Bronchial epithelial cell (primary cell): Measurements from ENCODE around the gene MITF. TPM values are rescaled to one million over a fixed set of nuclear protein-coding genes. Genes with fewer than 3 reads are reported as not detected.

Source experiments
- DNase-seq: peaks from one replicate; pipeline ENCODE4 v3.0.0-alpha.2; 2010; ENCODE audit warnings: low read depth
- FAIRE-seq: peaks from 2 replicates; lab custom pipeline; 2011; peaks lifted over from hg19 to GRCh38; lab: Jason Lieb, UNC
- H3K27me3 ChIP-seq: 2 replicates; pipeline ENCODE4 v1.5.1; 2011; ENCODE audit warnings: low read length; ENCODE audit not compliant: control insufficient read depth, insufficient read depth
- H3K36me3 ChIP-seq: 2 replicates; pipeline ENCODE4 v1.5.1; 2011; ENCODE audit warnings: low read length; ENCODE audit not compliant: control insufficient read depth, insufficient read depth
- H3K4me3 ChIP-seq: 2 replicates; pipeline ENCODE4 v1.5.1; 2011; ENCODE audit warnings: mild to moderate bottlenecking, low read depth, low read length, control low read depth
- total RNA-seq: library from RNA; depleted of rRNA; stranded (reverse); fragments of >200 nt; gene quantifications from 2 replicates; pipeline ENCODE4 v1.2.1, GENCODE V29; 2014
- TF ChIP-seq, protein P1 (sequence below): IDR thresholded peaks from 2 replicates; pipeline ENCODE4 v1.5.1; 2011; ENCODE audit warnings: mild to moderate bottlenecking, moderate library complexity, low read length, control low read depth, inconsistent platforms; ENCODE audit not compliant: insufficient read depth, severe bottlenecking

Gene MITF
- total RNA-seq, 1 donor from 2014 or later, result 1.6 TPM

DNA sequence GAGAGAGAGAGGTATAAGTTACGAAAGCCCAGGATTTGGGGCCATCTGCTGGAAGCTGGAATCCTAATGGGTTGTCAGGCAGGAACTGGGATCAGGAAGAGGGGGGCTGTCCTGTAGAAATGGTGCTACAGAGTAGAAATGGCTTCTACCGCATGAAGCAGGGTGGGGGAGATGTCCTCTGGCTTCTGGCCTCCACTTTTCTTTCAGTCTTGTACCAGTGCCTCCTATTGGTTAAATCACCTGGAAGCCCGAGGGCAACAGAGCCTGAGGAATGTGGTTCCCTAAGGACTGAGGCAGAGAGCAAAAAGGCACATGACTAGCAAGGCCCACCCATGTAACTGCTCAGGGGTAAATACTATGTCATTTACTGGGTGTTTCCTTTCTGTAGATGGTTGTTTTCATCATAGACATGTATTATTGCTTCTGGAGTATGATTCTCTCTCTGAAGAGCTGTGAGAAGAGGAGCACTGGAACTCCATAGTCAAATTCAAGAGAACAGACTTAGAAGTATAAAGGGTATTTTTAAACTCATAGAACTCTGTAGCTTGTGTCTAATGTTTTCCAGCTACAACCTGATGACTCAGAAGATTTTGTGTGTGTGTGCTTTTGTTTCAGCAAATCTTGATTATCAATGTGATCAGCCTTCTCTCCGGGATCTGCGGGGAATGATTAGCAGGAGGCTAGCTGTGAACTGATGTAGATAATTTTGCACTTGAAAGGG is 20.2 kb upstream of the MITF start:
- H3K4me3 ChIP-seq, result no peak overlapping the region
- H3K36me3 ChIP-seq, result no peaks in the 10 kb centered on the region
- TF ChIP-seq, protein P1, sequence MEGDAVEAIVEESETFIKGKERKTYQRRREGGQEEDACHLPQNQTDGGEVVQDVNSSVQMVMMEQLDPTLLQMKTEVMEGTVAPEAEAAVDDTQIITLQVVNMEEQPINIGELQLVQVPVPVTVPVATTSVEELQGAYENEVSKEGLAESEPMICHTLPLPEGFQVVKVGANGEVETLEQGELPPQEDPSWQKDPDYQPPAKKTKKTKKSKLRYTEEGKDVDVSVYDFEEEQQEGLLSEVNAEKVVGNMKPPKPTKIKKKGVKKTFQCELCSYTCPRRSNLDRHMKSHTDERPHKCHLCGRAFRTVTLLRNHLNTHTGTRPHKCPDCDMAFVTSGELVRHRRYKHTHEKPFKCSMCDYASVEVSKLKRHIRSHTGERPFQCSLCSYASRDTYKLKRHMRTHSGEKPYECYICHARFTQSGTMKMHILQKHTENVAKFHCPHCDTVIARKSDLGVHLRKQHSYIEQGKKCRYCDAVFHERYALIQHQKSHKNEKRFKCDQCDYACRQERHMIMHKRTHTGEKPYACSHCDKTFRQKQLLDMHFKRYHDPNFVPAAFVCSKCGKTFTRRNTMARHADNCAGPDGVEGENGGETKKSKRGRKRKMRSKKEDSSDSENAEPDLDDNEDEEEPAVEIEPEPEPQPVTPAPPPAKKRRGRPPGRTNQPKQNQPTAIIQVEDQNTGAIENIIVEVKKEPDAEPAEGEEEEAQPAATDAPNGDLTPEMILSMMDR, result no peak
- H3K27me3 ChIP-seq, result peaks cover 2% of the 10 kb centered on the region
- no peak for FAIRE-seq
- no peak for DNase-seq

DNA sequence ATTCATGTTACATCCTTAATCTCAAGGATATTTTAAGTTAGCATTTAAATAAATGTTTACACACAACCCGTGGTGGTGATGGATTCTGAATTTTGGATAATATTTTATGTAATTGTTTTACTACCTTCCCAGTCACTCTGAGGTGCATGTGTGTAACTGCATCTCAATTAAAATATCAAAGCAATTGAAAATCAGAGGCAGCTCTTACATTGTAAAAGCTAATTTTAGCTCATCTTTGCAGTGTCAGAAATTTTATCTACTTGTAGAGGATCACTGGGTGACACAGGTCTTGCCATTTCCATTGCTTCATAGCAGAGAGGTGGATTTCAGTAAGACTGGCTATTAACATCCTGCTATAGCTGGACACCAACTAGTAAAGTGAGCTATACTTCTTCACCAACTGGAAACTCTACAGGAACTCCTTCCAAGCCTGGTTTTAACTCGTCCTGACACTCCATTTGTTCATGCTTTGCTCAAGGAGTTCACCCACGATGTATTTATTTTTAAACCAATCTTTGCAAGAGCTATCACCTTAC is 19.6 kb upstream of the MITF start:
- TF ChIP-seq, protein P1, result no peak
- DNase-seq, result no peak
- H3K27me3 ChIP-seq, result peaks cover 2% of the 10 kb centered on the region
- H3K36me3 ChIP-seq, result no peaks in the 10 kb centered on the region
- no peak overlapping the region for H3K4me3 ChIP-seq
- no peak for FAIRE-seq

DNA sequence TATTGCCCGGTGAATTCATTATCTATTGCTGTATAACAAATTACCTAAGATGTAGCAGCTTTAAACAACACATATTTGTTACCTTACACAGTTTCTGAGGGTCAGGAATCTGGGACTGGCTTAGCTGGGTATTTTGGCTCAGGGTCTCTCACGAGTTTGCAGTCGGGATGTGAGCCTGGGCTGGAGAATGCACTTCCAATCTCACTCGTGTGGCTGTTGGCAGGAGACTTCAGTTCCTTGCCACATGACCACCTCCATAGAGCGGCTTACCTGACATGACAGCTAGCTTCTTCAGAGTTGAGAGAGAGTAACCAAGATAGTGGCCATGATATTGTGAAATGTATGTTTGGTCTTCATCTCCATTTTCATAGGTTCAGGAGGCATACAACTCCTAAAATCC is 18.4 kb upstream of the MITF start:
- Histone ChIP-seq H3K27me3 (peaks cover 2% of the 10 kb centered on the region), H3K4me3 (no peak overlapping the region), H3K36me3 (no peaks in the 10 kb centered on the region)
- no peak for FAIRE-seq
- TF ChIP-seq, protein P1, result no peak
- no peak for DNase-seq

DNA sequence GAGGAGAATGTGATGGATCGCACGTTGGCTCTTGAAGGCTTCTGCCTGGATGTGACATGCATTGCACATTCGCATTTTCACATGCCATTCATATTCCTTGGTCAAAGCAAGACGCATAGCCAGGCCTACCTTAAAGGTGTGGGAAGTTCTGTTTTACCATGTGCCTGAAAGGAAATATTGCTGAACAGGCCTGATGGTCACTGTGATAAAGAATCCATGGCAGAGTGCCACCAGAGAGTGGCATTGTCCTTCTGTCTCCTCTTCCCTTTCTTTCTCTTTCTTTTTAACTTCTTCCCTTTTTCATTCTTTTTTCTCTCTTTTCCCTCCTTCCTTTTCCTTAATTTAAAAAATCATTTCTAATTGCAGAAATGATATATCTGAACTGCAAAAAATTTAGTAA is 15.9 kb upstream of the MITF start:
- FAIRE-seq, result no peak
- no peaks in the 10 kb centered on the region for H3K36me3 ChIP-seq
- H3K4me3 ChIP-seq, result no peak overlapping the region
- TF ChIP-seq, protein P1, result no peak
- peaks cover 2% of the 10 kb centered on the region for H3K27me3 ChIP-seq
- DNase-seq, result no peak

DNA sequence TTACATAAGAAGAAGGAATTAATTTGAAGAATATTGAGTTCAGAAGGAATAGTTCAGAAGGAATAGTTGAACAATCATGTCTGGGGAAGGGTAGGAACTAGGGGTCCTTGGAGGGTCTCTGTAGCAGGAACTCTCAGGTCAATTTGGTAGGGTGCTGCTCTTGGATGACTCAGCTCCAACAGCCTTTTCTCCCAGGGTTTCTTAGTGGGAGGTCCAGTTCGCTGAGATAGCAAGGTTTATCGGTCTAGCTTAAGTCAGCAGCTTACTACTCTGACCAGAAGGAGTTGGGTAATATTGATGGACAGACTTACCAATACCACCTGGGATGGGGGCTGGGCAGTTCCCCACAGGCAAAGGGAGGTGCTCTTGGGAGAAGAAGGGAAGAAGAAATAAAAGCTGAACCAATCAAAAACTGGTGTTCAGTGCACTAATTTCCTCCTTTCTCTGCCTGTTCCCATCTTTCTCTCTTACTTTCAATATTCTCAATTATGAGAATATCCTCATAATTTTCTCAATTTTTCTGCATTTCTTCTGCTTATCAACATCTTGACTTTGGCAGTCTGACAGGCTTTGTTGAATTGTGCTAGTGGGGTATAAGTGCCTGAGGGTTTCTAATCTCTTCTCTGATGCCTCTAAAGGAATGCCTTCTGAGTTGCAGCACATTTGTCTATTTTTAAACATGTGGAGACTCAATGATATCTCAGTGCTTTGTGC is 14.4 kb upstream of the MITF start:
- no peaks in the 10 kb centered on the region for H3K36me3 ChIP-seq
- H3K27me3 ChIP-seq, result peaks cover 2% of the 10 kb centered on the region
- no peak for DNase-seq
- no peak for FAIRE-seq
- H3K4me3 ChIP-seq, result no peak overlapping the region
- TF ChIP-seq, protein P1, result no peak
